K562 (cell line): ENCODE data around the gene MIDN. TPM values are rescaled to one million over a fixed set of nuclear protein-coding genes. Genes with fewer than 3 reads are reported as not detected.

Experiments
- CBX5 ChIP-seq: IDR thresholded peaks from 2 replicates; pipeline ENCODE4 v1.6.1; 2014; ENCODE audit warnings: low read depth, borderline replicate concordance
- CBX8 ChIP-seq: fragments of 200-600 bp; sonication (generic); IDR thresholded peaks from 2 replicates; pipeline ENCODE4 v1.6.1; 2012; ENCODE audit warnings: borderline replicate concordance, mixed run types, low read depth, mild to moderate bottlenecking, moderate library complexity, mixed read lengths, low read length, control low read depth, inconsistent platforms; ENCODE audit not compliant: poor library complexity, severe bottlenecking; ENCODE audit errors: extremely low read depth
- CEBPZ ChIP-seq: fragments of 150-350 bp; IDR thresholded peaks from 2 replicates; pipeline ENCODE4 v1.6.1; 2014; ENCODE audit warnings: low read depth, mild to moderate bottlenecking, low read length, borderline replicate concordance
- CHD7 ChIP-seq: fragments of 200-600 bp; sonication (generic); IDR thresholded peaks from one replicate; pipeline ENCODE4 v1.6.1; 2012; ENCODE audit warnings: mild to moderate bottlenecking, low read depth, low read length, inconsistent platforms
- E2F3 ChIP-seq: fragments of 250-450 bp; sonication (Bioruptor Pico); IDR thresholded peaks from 2 replicates; pipeline ENCODE4 v1.4.0; 2020; ENCODE audit warnings: mild to moderate bottlenecking
- HCFC1 ChIP-seq: IDR thresholded peaks from 2 replicates; pipeline ENCODE4 v1.6.1; 2012; ENCODE audit warnings: low read depth, low read length, improper control_type of control experiment
- IRF2 ChIP-seq: sonication (generic); formaldehyde crosslinking; IDR thresholded peaks from 2 replicates; pipeline ENCODE4 v1.8.1; 2022; ENCODE audit warnings: mild to moderate bottlenecking, missing genetic modification reagents
- LARP7 ChIP-seq: fragments of 450-650 bp; IDR thresholded peaks from 2 replicates; pipeline ENCODE4 v1.6.1; 2016
- LCOR ChIP-seq: sonication (generic); formaldehyde crosslinking; IDR thresholded peaks from 2 replicates; pipeline ENCODE4 v1.8.0; 2022; ENCODE audit warnings: mild to moderate bottlenecking, missing genetic modification reagents
- ZBTB17 ChIP-seq: fragments of 450-650 bp; formaldehyde crosslinking; IDR thresholded peaks from 2 replicates; pipeline ENCODE4 v1.4.0; 2020; ENCODE audit warnings: mild to moderate bottlenecking
- ZNF134 ChIP-seq: fragments of 250-450 bp; sonication (Bioruptor Pico); conservative IDR thresholded peaks from 2 replicates; pipeline ENCODE4 v1.4.0; 2020
- polyA plus RNA-seq, 8 experiments: library from polyadenylated mRNA; depleted of rRNA in 4 of 8; stranded (reverse) in 5 of 8; unstranded in 3 of 8; fragments of >200 nt; fragmentation: Nextera tagmentation in 2 of 8; fragmentation: Illumina TruSeq in 1 of 8; extraction: Ambion mirVana in 2 of 8; extraction: Trizol in 1 of 8; gene quantifications; 2 replicates each; pipeline versions ENCODE4 v1.2.1 to v1.2.3, GENCODE V29; 2011 to 2014; ENCODE audit warnings: inconsistent platforms in 1 of 8, missing spikeins in 1 of 8
- total RNA-seq, 7 experiments: library from RNA; depleted of rRNA in 6 of 7; stranded (reverse); fragments of >200 nt in 6 of 7; fragmentation: Illumina TruSeq in 2 of 7; extraction: Trizol in 2 of 7; gene quantifications; 2 replicates each; pipeline versions ENCODE4 v1.2.1 to v1.2.3, GENCODE V29; 2011 to 2021; ENCODE audit warnings: low replicate concordance in 1 of 7
- TF ChIP-seq, protein P1 (sequence below): sonication (generic); formaldehyde crosslinking; IDR thresholded peaks from 2 replicates; pipeline ENCODE4 v1.8.1; 2022; ENCODE audit warnings: missing genetic modification reagents

Gene MIDN
- total and polyA plus RNA-seq, 9 of the 15 experiments (the other 6 are each of a cell fraction or from before 2014, with no cell fraction given) = 0.17 to 120 (median 10.1) TPM

DNA sequence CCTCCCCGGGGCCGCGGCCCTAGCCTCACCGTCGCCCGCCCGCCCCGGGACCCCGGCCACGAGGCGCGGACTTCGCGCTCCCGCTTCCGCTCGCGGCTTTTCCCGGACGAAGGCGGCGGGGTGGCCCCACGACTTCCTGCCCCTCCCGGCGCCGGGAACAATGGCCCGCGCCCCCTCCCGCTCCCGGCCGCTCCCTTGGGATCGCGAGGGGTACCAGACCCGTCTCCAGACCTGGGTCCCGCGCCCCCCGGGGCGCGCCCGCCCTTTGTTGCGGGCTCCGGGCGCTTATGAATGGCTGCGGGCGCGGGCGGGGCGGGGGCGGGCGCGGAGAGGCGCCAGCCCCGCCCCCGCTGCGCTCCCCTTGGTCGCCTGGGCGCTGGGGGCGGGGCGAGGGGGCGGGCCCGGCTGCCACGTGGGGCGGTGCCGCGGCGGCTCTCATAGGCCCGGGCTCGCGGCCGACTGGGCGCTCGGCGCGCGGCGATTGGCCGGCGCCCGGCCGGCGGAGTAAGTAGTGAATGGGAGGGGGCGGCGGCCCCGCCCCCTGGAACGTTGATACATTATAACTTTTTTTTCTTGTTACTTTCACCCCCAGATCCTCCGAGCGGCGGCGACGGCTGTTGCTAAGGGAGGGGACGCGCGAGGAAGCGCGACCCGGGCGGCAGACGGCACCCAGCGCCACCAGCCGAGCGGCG lies 1.1 kb downstream of the MIDN start (continued):
- no peak for TF ChIP-seq CHD7
- no peak for TF ChIP-seq IRF2 (CRISPR knock-in tag)
- TF ChIP-seq CEBPZ = no peak
- TF ChIP-seq LCOR = peak; percentile 47; the same call in 1 of the 2 replicates
- TF ChIP-seq HCFC1 = no peak
- no peak for TF ChIP-seq ZNF134
- no peak for TF ChIP-seq CBX5
- TF ChIP-seq, protein P1, sequence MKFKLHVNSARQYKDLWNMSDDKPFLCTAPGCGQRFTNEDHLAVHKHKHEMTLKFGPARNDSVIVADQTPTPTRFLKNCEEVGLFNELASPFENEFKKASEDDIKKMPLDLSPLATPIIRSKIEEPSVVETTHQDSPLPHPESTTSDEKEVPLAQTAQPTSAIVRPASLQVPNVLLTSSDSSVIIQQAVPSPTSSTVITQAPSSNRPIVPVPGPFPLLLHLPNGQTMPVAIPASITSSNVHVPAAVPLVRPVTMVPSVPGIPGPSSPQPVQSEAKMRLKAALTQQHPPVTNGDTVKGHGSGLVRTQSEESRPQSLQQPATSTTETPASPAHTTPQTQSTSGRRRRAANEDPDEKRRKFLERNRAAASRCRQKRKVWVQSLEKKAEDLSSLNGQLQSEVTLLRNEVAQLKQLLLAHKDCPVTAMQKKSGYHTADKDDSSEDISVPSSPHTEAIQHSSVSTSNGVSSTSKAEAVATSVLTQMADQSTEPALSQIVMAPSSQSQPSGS (CRISPR knock-in tag) = peak; percentile 44; the same call in 1 of the 2 replicates
- no peak for TF ChIP-seq LARP7
- no peak for TF ChIP-seq ZBTB17
- TF ChIP-seq CBX8 = no peak
- no peak for TF ChIP-seq E2F3 (CRISPR knock-in tag)
